ENCODE measurements around the gene OR4D2. TPM values are rescaled to one million over a fixed set of nuclear protein-coding genes. Genes with fewer than 3 reads are reported as not detected.

OR4D2 gene
- total and polyA plus RNA-seq, 2 of the 13 experiments (the other 11 are each of a cell fraction or from before 2014, with no cell fraction given) = not detected

DNA sequence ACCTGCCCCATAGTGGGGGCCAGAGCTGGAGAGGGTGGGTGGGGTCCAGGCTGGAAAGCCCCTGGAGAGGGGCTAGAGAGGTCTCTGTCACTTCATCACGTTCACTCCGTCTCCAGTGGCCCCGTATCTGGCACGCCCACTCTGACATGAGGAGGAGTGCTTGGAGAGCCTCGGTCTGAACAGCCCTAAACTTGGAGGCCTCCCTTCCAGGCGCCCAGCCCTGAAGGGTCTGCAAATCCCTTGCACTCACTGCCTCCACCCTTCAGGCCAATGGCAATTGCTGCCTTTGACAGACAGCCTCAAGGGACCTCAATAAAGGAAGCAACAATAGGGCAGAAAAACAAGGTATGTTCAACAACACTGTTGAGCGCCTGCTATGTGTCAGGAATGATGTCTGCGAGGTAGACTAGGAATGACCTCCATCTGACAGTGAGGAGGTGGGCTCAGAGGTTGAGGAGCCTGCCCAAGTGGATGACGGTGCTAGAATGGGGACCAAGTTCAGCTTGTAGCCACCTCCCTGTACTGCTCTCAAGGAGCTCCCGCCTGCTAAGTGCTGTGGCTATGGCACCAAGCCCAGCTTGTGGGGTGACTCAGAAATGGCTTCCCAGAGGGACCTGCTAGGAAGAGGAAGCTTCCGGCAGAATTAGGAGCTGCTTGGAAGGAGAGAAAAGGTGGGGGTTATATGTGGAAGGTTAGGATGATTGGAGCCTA lies 22.8 kb downstream of the OR4D2 start:
- 26% methylated on average over 7 of the region's 11 CpGs for WGBS (ENCODE audit: low lambda C conversion rate)
- ATAC-seq (no peak), FAIRE-seq (no peak), DNase-seq (ENCODE audit: low spot score) (no peak)
- Histone ChIP-seq H3K4me2 (ENCODE audit: low read depth, low read length) (no peak overlapping the region), H3K4me1 (ENCODE audit: insufficient read depth, low read length) (no peaks in the 10 kb centered on the region), H3K9me3 (ENCODE audit: low read length) (no peaks in the 10 kb centered on the region), H3K79me2 (ENCODE audit: insufficient read depth, low read length) (no peaks in the 10 kb centered on the region), H3K36me3 (replicated peaks in 1 of 2; ENCODE audit: control insufficient read depth in 1 of 2, insufficient read depth in 2 of 2, low read length in 2 of 2) (no peaks in the 10 kb centered on the region), H3K27me3 (ENCODE audit: control insufficient read depth in 1 of 2, insufficient read depth in 2 of 2, low read length in 2 of 2) (peaks cover 0 to 54% of the 10 kb centered on the region in 2 experiments; a peak in 4 of 5 replicates), H3K27ac (ENCODE audit: extremely low read length, insufficient read depth, low read length) (no peak overlapping the region), H3K9ac (ENCODE audit: insufficient read depth, low read depth, low read length) (no peak overlapping the region), H4K20me1 (ENCODE audit: insufficient read depth, low read length) (no peaks in the 10 kb centered on the region), H2AFZ (ENCODE audit: low read length) (no peak overlapping the region), H3K4me3 (replicated peaks in 1 of 3; ENCODE audit: insufficient read depth in 1 of 3, low read depth in 2 of 3, low read length in 3 of 3) (no peak overlapping the region)
- BruUV-seq (replicated peaks) = no TSS peak
- in situ Hi-C loops (cut with HindIII; ENCODE audit: extremely low pct_ligation_motif_present, low pct_unique_long_range_greater_than_20kb) (no loop called here), intact Hi-C loops (cut with micrococcal nuclease; ENCODE audit: unreplicated experiment) (no loop called here)
- POLR2A ChIA-PET = no interaction called here
- CTCF ChIA-PET (ENCODE audit: low intra/inter-chr PET ratio, low total read pairs) = no interaction called here
- no peak for TF ChIP-seq NFAT5 (CRISPR knock-in tag; IDR thresholded peaks at IDR 0.05)
- TF ChIP-seq, protein P1, sequence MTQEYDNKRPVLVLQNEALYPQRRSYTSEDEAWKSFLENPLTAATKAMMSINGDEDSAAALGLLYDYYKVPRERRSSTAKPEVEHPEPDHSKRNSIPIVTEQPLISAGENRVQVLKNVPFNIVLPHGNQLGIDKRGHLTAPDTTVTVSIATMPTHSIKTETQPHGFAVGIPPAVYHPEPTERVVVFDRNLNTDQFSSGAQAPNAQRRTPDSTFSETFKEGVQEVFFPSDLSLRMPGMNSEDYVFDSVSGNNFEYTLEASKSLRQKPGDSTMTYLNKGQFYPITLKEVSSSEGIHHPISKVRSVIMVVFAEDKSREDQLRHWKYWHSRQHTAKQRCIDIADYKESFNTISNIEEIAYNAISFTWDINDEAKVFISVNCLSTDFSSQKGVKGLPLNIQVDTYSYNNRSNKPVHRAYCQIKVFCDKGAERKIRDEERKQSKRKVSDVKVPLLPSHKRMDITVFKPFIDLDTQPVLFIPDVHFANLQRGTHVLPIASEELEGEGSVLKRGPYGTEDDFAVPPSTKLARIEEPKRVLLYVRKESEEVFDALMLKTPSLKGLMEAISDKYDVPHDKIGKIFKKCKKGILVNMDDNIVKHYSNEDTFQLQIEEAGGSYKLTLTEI (CRISPR knock-in tag; conservative IDR thresholded peaks at IDR 0.05) = no peak
- no peak for TF ChIP-seq RNF219 (CRISPR knock-in tag; IDR thresholded peaks at IDR 0.05)
- no peak for TF ChIP-seq KDM4B (CRISPR knock-in tag; IDR thresholded peaks at IDR 0.05)
- no peak for TF ChIP-seq ZNF180 (CRISPR knock-in tag; IDR thresholded peaks at IDR 0.05; ENCODE audit: borderline replicate concordance, low read depth)
- no peak for TF ChIP-seq MLX (CRISPR knock-in tag; IDR thresholded peaks at IDR 0.05)
- no peak for TF ChIP-seq NR1H2 (CRISPR knock-in tag; IDR thresholded peaks at IDR 0.05; ENCODE audit: borderline replicate concordance, low read depth)
- no peak for TF ChIP-seq ZBTB42 (CRISPR knock-in tag; IDR thresholded peaks at IDR 0.05)
- TF ChIP-seq, protein P2, sequence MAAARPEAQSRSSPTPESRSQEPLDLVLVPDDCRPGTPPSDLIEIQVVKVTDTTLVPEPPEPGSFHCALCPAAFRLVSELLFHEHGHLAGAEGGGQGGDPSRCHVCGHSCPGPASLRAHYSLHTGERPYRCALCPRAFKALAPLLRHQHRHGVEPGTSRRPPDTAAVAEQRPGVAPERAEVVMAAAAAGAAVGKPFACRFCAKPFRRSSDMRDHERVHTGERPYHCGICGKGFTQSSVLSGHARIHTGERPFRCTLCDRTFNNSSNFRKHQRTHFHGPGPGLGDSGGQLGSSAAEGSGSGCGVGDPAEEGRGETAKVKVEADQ (CRISPR knock-in tag; IDR thresholded peaks at IDR 0.05; ENCODE audit: borderline replicate concordance) = no peak
- TF ChIP-seq ATF1 (CRISPR knock-in tag; IDR thresholded peaks at IDR 0.05) = no peak
- TF ChIP-seq HOXA9 (CRISPR knock-in tag; IDR thresholded peaks at IDR 0.05; ENCODE audit: borderline replicate concordance) = no peak
- TF ChIP-seq NFIB (CRISPR knock-in tag; IDR thresholded peaks at IDR 0.05; ENCODE audit: borderline replicate concordance) = no peak
- no peak for TF ChIP-seq ZKSCAN1 (IDR thresholded peaks at IDR 0.05; ENCODE audit: low read length)
- TF ChIP-seq ZSCAN22 (CRISPR knock-in tag; IDR thresholded peaks at IDR 0.05) = no peak

Data from HepG2 (cell line).